Fibroblast of lung (primary cell): Measurements from ENCODE around the gene ATG9A. TPM values are rescaled to one million over a fixed set of nuclear protein-coding genes. Genes with fewer than 3 reads are reported as not detected.

Experiments
- DNase-seq, 2 donors: peaks; one replicate each; pipeline versions ENCODE4 v3.0.0 to v3.0.0-alpha.2; 2010; ENCODE audit warnings: low read depth in 2 of 2
- H2AFZ ChIP-seq: 2 replicates; pipeline ENCODE4 v1.5.1; 2012; ENCODE audit warnings: low read length, control low read depth, inconsistent platforms
- H3K27ac ChIP-seq: 2 replicates; pipeline ENCODE4 v1.5.1; 2011; ENCODE audit warnings: low read length, control low read depth; ENCODE audit not compliant: insufficient read depth
- H3K27me3 ChIP-seq: 2 replicates; pipeline ENCODE4 v1.5.1; 2011; ENCODE audit warnings: mild to moderate bottlenecking, low read length; ENCODE audit not compliant: control insufficient read depth, insufficient read depth
- H3K36me3 ChIP-seq: 2 replicates; pipeline ENCODE4 v1.5.1; 2011; ENCODE audit warnings: low read length; ENCODE audit not compliant: control insufficient read depth, insufficient read depth
- H3K4me1 ChIP-seq: 2 replicates; pipeline ENCODE4 v1.5.1; 2011; ENCODE audit warnings: low read length; ENCODE audit not compliant: control insufficient read depth, insufficient read depth; ENCODE audit errors: extremely low read depth
- H3K4me2 ChIP-seq: 2 replicates; pipeline ENCODE4 v1.5.1; 2011; ENCODE audit warnings: low read length, control low read depth; ENCODE audit not compliant: insufficient read depth; ENCODE audit errors: extremely low read depth
- H3K4me3 ChIP-seq, 4 experiments: fragments of 200-600 bp in 1 of 4; sonication (generic) in 1 of 4; replicated peaks in 1 of 4; 2 replicates each; pipeline ENCODE4 v1.5.1; 2011 to 2016; ENCODE audit warnings: low read length in 4 of 4, low read depth in 3 of 4, mild to moderate bottlenecking in 3 of 4, control low read depth in 2 of 4, inconsistent platforms in 1 of 4, mixed read lengths in 1 of 4; ENCODE audit not compliant: insufficient read depth in 1 of 4; ENCODE audit errors: control extremely low read depth in 1 of 4
- H3K79me2 ChIP-seq: 2 replicates; pipeline ENCODE4 v1.5.1; 2012; ENCODE audit warnings: mild to moderate bottlenecking, low read length, inconsistent platforms; ENCODE audit not compliant: control insufficient read depth, insufficient read depth
- H3K9ac ChIP-seq: 2 replicates; pipeline ENCODE4 v1.5.1; 2011; ENCODE audit warnings: mild to moderate bottlenecking, low read length, control low read depth; ENCODE audit not compliant: insufficient read depth
- H3K9me3 ChIP-seq: 2 replicates; pipeline ENCODE4 v1.5.1; 2012; ENCODE audit warnings: low read depth, low read length; ENCODE audit not compliant: control insufficient read depth, insufficient read depth
- H4K20me1 ChIP-seq: 2 replicates; pipeline ENCODE4 v1.5.1; 2011; ENCODE audit warnings: low read length; ENCODE audit not compliant: control insufficient read depth, insufficient read depth; ENCODE audit errors: extremely low read depth
- EZH2 ChIP-seq: IDR thresholded peaks from 2 replicates; pipeline ENCODE4 v1.5.1; 2012; ENCODE audit warnings: low read length, control low read depth, mild to moderate bottlenecking; ENCODE audit errors: missing control alignments
- polyA plus RNA-seq, 2 donors: library from polyadenylated mRNA; depleted of rRNA in 1 of 2; stranded (reverse) in 1 of 2; unstranded in 1 of 2; fragments of >200 nt; gene quantifications; 2 replicates each; pipeline ENCODE4 v1.2.1, GENCODE V29; 2011 to 2012; ENCODE audit warnings: missing spikeins in 1 of 2
- total RNA-seq: library from RNA; depleted of rRNA; stranded (reverse); fragments of >200 nt; gene quantifications from 2 replicates; pipeline ENCODE4 v1.2.1, GENCODE V29; 2014
- TF ChIP-seq, protein P1 (sequence below), 2 donors: IDR thresholded peaks in 1 of 2; conservative IDR thresholded peaks in 1 of 2; 1 replicate in 1 of 2; 2 replicates in 1 of 2; pipeline ENCODE4 v1.5.1; 2011 to 2012; ENCODE audit warnings: low read length in 2 of 2, control low read depth in 1 of 2, inconsistent platforms in 1 of 2, low read depth in 1 of 2, mild to moderate bottlenecking in 1 of 2

ATG9A gene
- total and polyA plus RNA-seq, 2 donors (not counting 1 experiment from before 2014, with no cell fraction given) = 47.2 to 68.2 TPM

DNA sequence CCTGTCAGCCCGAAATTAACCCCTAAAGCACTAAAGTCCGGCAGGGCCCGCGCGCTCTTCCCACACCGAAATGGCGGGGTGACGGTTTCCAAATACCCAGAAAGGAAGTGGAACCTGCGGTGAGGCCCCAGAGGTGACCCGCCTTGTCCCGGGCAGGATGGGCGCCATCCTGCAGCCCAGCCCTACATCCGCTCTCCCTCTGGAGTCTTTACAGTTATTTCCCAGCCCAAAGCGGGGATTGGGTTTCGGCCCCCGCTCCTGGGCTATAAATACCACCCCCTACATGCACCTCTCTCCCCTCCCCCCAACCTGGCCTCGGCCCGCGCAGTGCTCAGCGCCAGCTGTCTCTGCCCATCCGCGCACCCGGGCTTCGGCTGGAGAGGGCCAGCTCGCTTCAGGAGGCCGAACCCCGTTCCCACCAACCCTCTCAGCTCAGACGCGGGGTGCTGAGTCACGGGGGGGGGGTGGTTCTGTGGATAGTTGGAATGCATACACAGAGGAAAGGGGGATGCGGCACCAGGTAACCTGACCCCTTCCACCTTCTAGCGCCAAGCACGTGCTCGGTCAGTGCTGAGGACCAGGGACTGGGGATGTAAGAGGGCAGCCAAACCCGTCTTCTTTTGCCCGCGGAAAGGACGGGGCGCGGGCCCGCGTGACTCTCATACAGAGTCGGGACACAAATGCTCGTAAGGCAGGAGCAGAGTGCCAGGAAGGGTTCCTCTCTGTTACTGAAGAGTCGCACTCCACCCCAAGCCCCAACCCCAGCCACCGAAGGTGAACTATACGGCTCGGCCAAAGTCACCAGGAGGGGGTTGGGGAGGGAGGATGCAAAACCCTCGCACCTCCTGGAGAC is 23.7 kb upstream of the ATG9A start, which contains the start of gene TUBA4B:
Gene TUBA4B (plus strand): TSS at position 344 of the 853 bp plus-strand sequence. CDS start 165 bp downstream, at position 509.
- no peaks in the 10 kb centered on the region for H3K9me3 ChIP-seq
- H3K9ac ChIP-seq = peak within 1 kb of the TSS; percentile 40
- peak within 1 kb of the TSS; percentile 39 to 66 (median 52) for H3K4me3 ChIP-seq
- TF ChIP-seq EZH2 = no peak
- TF ChIP-seq, protein P1, sequence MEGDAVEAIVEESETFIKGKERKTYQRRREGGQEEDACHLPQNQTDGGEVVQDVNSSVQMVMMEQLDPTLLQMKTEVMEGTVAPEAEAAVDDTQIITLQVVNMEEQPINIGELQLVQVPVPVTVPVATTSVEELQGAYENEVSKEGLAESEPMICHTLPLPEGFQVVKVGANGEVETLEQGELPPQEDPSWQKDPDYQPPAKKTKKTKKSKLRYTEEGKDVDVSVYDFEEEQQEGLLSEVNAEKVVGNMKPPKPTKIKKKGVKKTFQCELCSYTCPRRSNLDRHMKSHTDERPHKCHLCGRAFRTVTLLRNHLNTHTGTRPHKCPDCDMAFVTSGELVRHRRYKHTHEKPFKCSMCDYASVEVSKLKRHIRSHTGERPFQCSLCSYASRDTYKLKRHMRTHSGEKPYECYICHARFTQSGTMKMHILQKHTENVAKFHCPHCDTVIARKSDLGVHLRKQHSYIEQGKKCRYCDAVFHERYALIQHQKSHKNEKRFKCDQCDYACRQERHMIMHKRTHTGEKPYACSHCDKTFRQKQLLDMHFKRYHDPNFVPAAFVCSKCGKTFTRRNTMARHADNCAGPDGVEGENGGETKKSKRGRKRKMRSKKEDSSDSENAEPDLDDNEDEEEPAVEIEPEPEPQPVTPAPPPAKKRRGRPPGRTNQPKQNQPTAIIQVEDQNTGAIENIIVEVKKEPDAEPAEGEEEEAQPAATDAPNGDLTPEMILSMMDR (conservative IDR thresholded peaks at IDR 0.05 in 1 of 2, IDR thresholded peaks at IDR 0.05 in 1 of 2; ENCODE audit: low read depth in 1 of 2, low read length in 2 of 2) = no peak
- H4K20me1 ChIP-seq = no peaks in the 10 kb centered on the region
- peaks cover 12% of the 10 kb centered on the region for H3K27me3 ChIP-seq
- peak within 1 kb of the TSS; percentile 10 for H3K27ac ChIP-seq
- peaks cover 8% of the 10 kb centered on the region for H3K36me3 ChIP-seq
- DNase-seq = peak in 1 of 2 donors; percentile 50
- H3K4me1 ChIP-seq = peaks cover 23% of the 10 kb centered on the region
- no peaks in the 10 kb centered on the region for H3K79me2 ChIP-seq
- peak within 1 kb of the TSS; percentile 98 for H3K4me2 ChIP-seq
- H2AFZ ChIP-seq = peak within 1 kb of the TSS; percentile 67

DNA sequence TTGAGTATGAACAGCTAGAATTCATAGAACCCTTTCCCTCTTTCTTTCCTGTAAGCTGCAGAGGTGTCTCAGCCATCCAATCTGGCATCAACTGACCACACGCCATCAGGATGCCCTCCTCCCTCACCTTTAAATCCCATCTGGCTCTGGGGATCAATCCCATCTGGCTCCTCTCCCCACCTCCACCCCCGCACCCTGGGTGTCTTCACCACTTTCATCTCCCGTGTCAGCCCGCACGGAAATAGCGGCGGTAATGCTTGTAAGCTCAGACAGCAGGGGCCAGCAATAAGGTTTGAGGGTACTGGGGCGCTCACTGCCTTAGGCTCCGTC is 23.1 kb upstream of the ATG9A start:
- Histone ChIP-seq H3K9me3 (no peaks in the 10 kb centered on the region), H2AFZ (no peak overlapping the region), H3K9ac (no peak overlapping the region), H3K36me3 (peaks cover 9% of the 10 kb centered on the region), H3K4me2 (peak overlapping the region; percentile 98), H3K79me2 (peaks cover under 1% of the 10 kb centered on the region), H3K27ac (no peak overlapping the region), H3K4me3 (peak overlapping the region; percentile 7 to 66 (median 42)), H3K4me1 (peaks cover 23% of the 10 kb centered on the region), H3K27me3 (peaks cover 12% of the 10 kb centered on the region), H4K20me1 (no peaks in the 10 kb centered on the region)
- no peak for DNase-seq
- TF ChIP-seq, protein P1 (conservative IDR thresholded peaks at IDR 0.05 in 1 of 2, IDR thresholded peaks at IDR 0.05 in 1 of 2; ENCODE audit: low read depth in 1 of 2, low read length in 2 of 2) = no peak
- peak; percentile 54 for TF ChIP-seq EZH2

DNA sequence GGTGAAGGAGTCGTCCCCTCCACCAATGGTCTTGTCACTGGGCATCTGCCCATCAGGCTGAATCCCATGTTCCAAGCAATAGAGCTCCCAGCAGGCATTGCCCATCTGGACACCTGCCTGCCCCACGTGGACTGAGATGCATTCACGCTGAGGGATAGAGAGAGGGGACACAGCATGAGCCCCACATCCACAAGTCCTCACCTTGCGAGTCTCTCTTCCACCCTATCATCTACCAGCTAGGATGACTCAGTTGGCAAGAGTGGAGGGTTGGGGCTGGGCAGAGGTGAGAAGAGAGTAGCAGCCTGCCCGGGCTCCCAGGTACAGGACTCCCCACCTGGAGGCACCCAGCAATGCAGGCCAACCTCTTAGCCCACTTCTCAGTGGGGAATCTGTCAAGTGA is 22.6 kb upstream of the ATG9A start:
- no peak overlapping the region for H3K4me2 ChIP-seq
- peaks cover 23% of the 10 kb centered on the region for H3K4me1 ChIP-seq
- H3K9ac ChIP-seq = no peak overlapping the region
- TF ChIP-seq EZH2 = no peak
- TF ChIP-seq, protein P1 (conservative IDR thresholded peaks at IDR 0.05 in 1 of 2, IDR thresholded peaks at IDR 0.05 in 1 of 2; ENCODE audit: low read depth in 1 of 2, low read length in 2 of 2) = no peak
- H3K79me2 ChIP-seq = peaks cover 2% of the 10 kb centered on the region
- no peak overlapping the region for H3K4me3 ChIP-seq
- no peak overlapping the region for H2AFZ ChIP-seq
- H3K27ac ChIP-seq = no peak overlapping the region
- no peak for DNase-seq
- H4K20me1 ChIP-seq = no peaks in the 10 kb centered on the region
- peaks cover 12% of the 10 kb centered on the region for H3K36me3 ChIP-seq
- no peaks in the 10 kb centered on the region for H3K9me3 ChIP-seq
- H3K27me3 ChIP-seq = peaks cover 12% of the 10 kb centered on the region
